Endothelial cell of umbilical vein (primary cell): ENCODE results near the gene NANOS2. TPM values are rescaled to one million over a fixed set of nuclear protein-coding genes. Genes with fewer than 3 reads are reported as not detected.

ENCODE experiments used
- BruUV-seq: library from RNA; stranded (reverse); fragments of 400-500 nt; replicated peaks from 2 replicates; lab custom pipeline; 2021; lab: Mats Ljungman, UMichigan
- CTCF ChIA-PET: fragments of 300-600, 350-600 bp; sonication (Branson Sonifier 250); formaldehyde crosslinking; loops from one replicate; lab custom pipeline; 2021; ENCODE audit warnings: antibody characterized with exemption, inconsistent platforms; lab: Charles Lee
- POLR2A ChIA-PET: fragments of 300-600, 350-600 bp; sonication (Branson Sonifier 250); formaldehyde crosslinking; loops from one replicate; lab custom pipeline; 2021; ENCODE audit warnings: antibody characterized with exemption, inconsistent platforms; lab: Charles Lee
- DNase-seq: peaks from one replicate; pipeline ENCODE4 v3.0.0-alpha.2; 2011; ENCODE audit warnings: low read depth, low spot score
- FAIRE-seq: peaks from 2 replicates; lab custom pipeline; 2011; peaks lifted over from hg19 to GRCh38; lab: Jason Lieb, UNC
- H2AFZ ChIP-seq: 2 replicates; pipeline ENCODE4 v1.6.0; 2012; ENCODE audit warnings: low read depth, low read length, control low read depth, inconsistent platforms
- H3K27ac ChIP-seq: 2 replicates; pipeline ENCODE4 v1.5.1; 2011; ENCODE audit warnings: low read depth, mild to moderate bottlenecking, control low read depth, low read length, moderate library complexity; ENCODE audit not compliant: insufficient read depth
- H3K27me3 ChIP-seq, 2 experiments: 2 replicates each; pipeline versions ENCODE4 v1.6.0 to v1.6.1; 2011; ENCODE audit warnings: low read length in 2 of 2, mixed read lengths in 1 of 2; ENCODE audit not compliant: control insufficient read depth in 2 of 2, insufficient read depth in 2 of 2
- H3K36me3 ChIP-seq, 2 experiments: 2 replicates in 1 of 2; 3 replicates in 1 of 2; pipeline ENCODE4 v1.5.1; 2011; ENCODE audit warnings: low read length in 2 of 2, mild to moderate bottlenecking in 1 of 2, moderate library complexity in 1 of 2; ENCODE audit not compliant: control insufficient read depth in 2 of 2, insufficient read depth in 2 of 2; ENCODE audit errors: extremely low read depth in 1 of 2
- H3K4me1 ChIP-seq: 3 replicates; pipeline ENCODE4 v1.5.1; 2011; ENCODE audit warnings: mild to moderate bottlenecking, low read length; ENCODE audit not compliant: control insufficient read depth, insufficient read depth; ENCODE audit errors: extremely low read depth
- H3K4me2 ChIP-seq: 2 replicates; pipeline ENCODE4 v1.6.1; 2011; ENCODE audit warnings: low read length, control low read depth, mixed read lengths; ENCODE audit not compliant: insufficient read depth
- H3K4me3 ChIP-seq, 3 experiments: fragments of 200-600 bp in 1 of 3; sonication (generic), shearing (Covaris generic) in 1 of 3; replicated peaks in 1 of 3; 2 replicates each; pipeline ENCODE4 v1.5.1; 2011 to 2016; ENCODE audit warnings: control low read depth in 3 of 3, low read length in 3 of 3, mild to moderate bottlenecking in 2 of 3, inconsistent platforms in 1 of 3, low read depth in 1 of 3, moderate library complexity in 1 of 3; ENCODE audit not compliant: insufficient read depth in 1 of 3
- H3K79me2 ChIP-seq: 2 replicates; pipeline ENCODE4 v1.6.0; 2012; ENCODE audit warnings: low read length, inconsistent platforms; ENCODE audit not compliant: control insufficient read depth, insufficient read depth
- H3K9ac ChIP-seq: replicated peaks from 2 replicates; pipeline ENCODE3; 2011; ENCODE audit warnings: low read length, control low read depth; ENCODE audit not compliant: insufficient read depth; ENCODE audit errors: extremely low read depth
- H3K9me1 ChIP-seq: replicated peaks from 3 replicates; pipeline ENCODE4 v1.6.0; 2011; ENCODE audit warnings: mild to moderate bottlenecking, low read length; ENCODE audit not compliant: control insufficient read depth, insufficient read depth; ENCODE audit errors: extremely low read depth
- H3K9me3 ChIP-seq: replicated peaks from 2 replicates; pipeline ENCODE4 v1.5.1; 2012; ENCODE audit warnings: low read length, inconsistent platforms; ENCODE audit not compliant: control insufficient read depth, insufficient read depth
- H4K20me1 ChIP-seq: replicated peaks from 2 replicates; pipeline ENCODE3; 2011; ENCODE audit warnings: mild to moderate bottlenecking, low read length; ENCODE audit not compliant: control insufficient read depth, insufficient read depth; ENCODE audit errors: extremely low read depth
- CTCF ChIP-seq, 2 donors: IDR thresholded peaks; 1 replicate in 1 of 2; 2 replicates in 1 of 2; pipeline ENCODE4 v1.5.1; 2011; ENCODE audit warnings: low read length in 2 of 2, mild to moderate bottlenecking in 2 of 2, moderate library complexity in 2 of 2, control low read depth in 1 of 2, inconsistent platforms in 1 of 2, low read depth in 1 of 2; ENCODE audit not compliant: insufficient read depth in 1 of 2; ENCODE audit errors: extremely low read depth in 1 of 2
- EZH2 ChIP-seq: IDR thresholded peaks from 2 replicates; pipeline ENCODE4 v1.6.1; 2012; ENCODE audit warnings: borderline replicate concordance, low read depth, mild to moderate bottlenecking, moderate library complexity, low read length, inconsistent platforms; ENCODE audit not compliant: severe bottlenecking
- FOS ChIP-seq: IDR thresholded peaks from 2 replicates; pipeline ENCODE4 v1.6.1; 2011; ENCODE audit warnings: mild to moderate bottlenecking, low read length, moderate library complexity, borderline replicate concordance; ENCODE audit not compliant: insufficient read depth
- GATA2 ChIP-seq: IDR thresholded peaks from 2 replicates; pipeline ENCODE4 v1.7.0; 2011; ENCODE audit warnings: low read depth, mild to moderate bottlenecking, moderate library complexity, mixed read lengths, low read length; ENCODE audit not compliant: insufficient read length, insufficient read depth
- JUN ChIP-seq: IDR thresholded peaks from 2 replicates; pipeline ENCODE4 v1.6.1; 2011; ENCODE audit warnings: borderline replicate concordance, low read depth; ENCODE audit not compliant: insufficient read length, insufficient read depth
- MYC ChIP-seq: IDR thresholded peaks from one replicate; pipeline ENCODE4 v1.6.1; 2011; ENCODE audit warnings: mild to moderate bottlenecking, low read depth, low read length
- POLR2A ChIP-seq: IDR thresholded peaks from 2 replicates; pipeline ENCODE4 v1.6.1; 2012; ENCODE audit warnings: low read depth, mild to moderate bottlenecking, control low read depth, low read length
- POLR2AphosphoS5 ChIP-seq: IDR thresholded peaks from 2 replicates; pipeline ENCODE4 v1.6.1; 2012; ENCODE audit warnings: low read depth, mild to moderate bottlenecking, control low read depth, low read length, moderate library complexity; ENCODE audit not compliant: insufficient read depth
- dilution Hi-C: fragments of 300-500 bp; cut with MboI; formaldehyde crosslinking; loops from one replicate; pipeline ENCODE4 v1.15.0; 2019; ENCODE audit warnings: low sequenced_read_pairs; ENCODE audit not compliant: extremely low pct_ligation_motif_present
- intact Hi-C: fragments of 100-400 bp; cut with micrococcal nuclease; formaldehyde crosslinking; loops from one replicate; pipeline ENCODE4 v1.10.0; 2022
- polyA plus RNA-seq, 4 experiments: library from polyadenylated mRNA; depleted of rRNA in 3 of 4; stranded (reverse) in 3 of 4; unstranded in 1 of 4; fragments of >200 nt; gene quantifications; 2 replicates each; pipeline versions ENCODE4 v1.2.1 to v1.2.3, GENCODE V29; 2011 to 2012; ENCODE audit warnings: missing spikeins in 1 of 4
- total RNA-seq: library from RNA; stranded (reverse); gene quantifications from 2 replicates; pipeline ENCODE4 v1.2.3, GENCODE V29; 2021
- TF ChIP-seq, protein P1 (sequence below): IDR thresholded peaks from 2 replicates; pipeline ENCODE4 v1.6.1; 2011; ENCODE audit not compliant: insufficient read depth, insufficient read length

The NANOS2 gene
- total and polyA plus RNA-seq, 2 donors (not counting 3 experiments of a cell fraction or from before 2014, with no cell fraction given): not detected

DNA sequence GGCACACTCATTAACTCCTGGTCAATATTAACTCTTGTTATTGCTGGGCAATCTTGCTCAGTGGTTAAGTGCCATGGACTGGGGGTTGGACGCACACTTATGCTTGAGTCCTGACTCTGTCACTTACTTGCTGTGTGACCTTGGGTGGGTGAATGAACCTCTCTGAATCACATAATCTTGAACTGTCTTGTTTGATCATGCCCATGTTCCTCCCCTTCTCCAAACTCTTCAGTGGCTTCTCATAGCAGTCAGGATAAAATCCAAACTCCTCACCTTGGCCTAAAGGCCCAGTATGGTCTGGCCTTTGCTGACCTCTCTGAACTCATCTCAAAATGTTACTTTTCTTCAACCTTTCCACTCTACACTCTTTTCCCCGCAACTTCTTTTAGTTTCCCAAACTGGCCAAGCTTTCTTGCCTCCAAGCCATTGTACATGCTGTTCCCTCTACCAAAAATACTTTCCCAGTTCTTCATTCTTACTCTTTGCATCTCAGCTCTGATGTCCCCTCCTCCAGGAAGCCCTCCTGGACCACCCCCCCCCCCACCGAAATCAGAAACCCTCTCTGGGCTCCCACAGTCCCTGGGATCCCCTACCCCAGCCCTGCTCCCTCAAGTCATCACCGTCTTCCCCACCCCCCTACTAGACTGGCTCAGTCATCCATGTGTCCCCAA lies 14.5 kb downstream of the NANOS2 start:
- dilution Hi-C loops (no loop called here), intact Hi-C loops (no loop called here)
- POLR2A ChIA-PET: no interaction called here
- Histone ChIP-seq H3K79me2 (no peaks in the 10 kb centered on the region), H3K9me3 (no peaks in the 10 kb centered on the region), H3K4me3 (no peak overlapping the region), H3K27me3 (no peaks in the 10 kb centered on the region), H3K4me1 (peaks cover 7% of the 10 kb centered on the region), H2AFZ (no peak overlapping the region), H4K20me1 (no peaks in the 10 kb centered on the region), H3K9me1 (no peaks in the 10 kb centered on the region), H3K9ac (no peak overlapping the region), H3K27ac (no peak overlapping the region), H3K4me2 (no peak overlapping the region), H3K36me3 (peaks cover 0 to 6% of the 10 kb centered on the region in 2 experiments)
- no peak for DNase-seq
- TF ChIP-seq JUN (no peak), CTCF (IDR thresholded peaks at IDR 0.05; ENCODE audit: extremely low read depth in 1 of 2, insufficient read depth in 1 of 2, low read depth in 1 of 2, low read length in 2 of 2) (no peak), FOS (no peak), EZH2 (no peak), POLR2A (no peak), MYC (no peak), GATA2 (no peak), POLR2AphosphoS5 (no peak)
- TF ChIP-seq, protein P1, sequence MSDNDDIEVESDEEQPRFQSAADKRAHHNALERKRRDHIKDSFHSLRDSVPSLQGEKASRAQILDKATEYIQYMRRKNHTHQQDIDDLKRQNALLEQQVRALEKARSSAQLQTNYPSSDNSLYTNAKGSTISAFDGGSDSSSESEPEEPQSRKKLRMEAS: no peak
- no peak for FAIRE-seq
- no TSS peak for BruUV-seq
- CTCF ChIA-PET: interaction anchor here (1.1 to 1.5 kb wide), 3 partner anchors 35 to 117 kb away, joined by 3 to 4 read pairs (median 4); no protein-coding TSS in a partner anchor
